SK-N-MC (cell line): ENCODE measurements around the gene RBM47.

Experiments
- DNase-seq: peaks from one replicate; pipeline ENCODE4 v3.0.0-alpha.2; 2011; ENCODE audit warnings: low read depth, low spot score
- H3K27ac ChIP-seq: fragments of 200-600 bp; sonication (generic); 2 replicates; pipeline ENCODE4 v1.5.1; 2016; ENCODE audit warnings: mixed run types
- H3K36me3 ChIP-seq: fragments of 200-600 bp; sonication (generic); 2 replicates; pipeline ENCODE4 v1.6.1; 2017; ENCODE audit warnings: antibody characterized with exemption, low read length, mixed read lengths; ENCODE audit not compliant: insufficient read depth
- H3K4me3 ChIP-seq: fragments of 200-600 bp; sonication (generic); 2 replicates; pipeline ENCODE4 v1.5.1; 2016
- H3K9ac ChIP-seq: fragments of 200-600 bp; sonication (generic); 2 replicates; pipeline ENCODE4 v1.8.0; 2017; ENCODE audit warnings: mixed run types, mixed read lengths; ENCODE audit not compliant: insufficient read length
- H3K9me3 ChIP-seq: fragments of 200-600 bp; sonication (generic); 2 replicates; pipeline ENCODE4 v1.6.1; 2017; ENCODE audit warnings: low read depth, mild to moderate bottlenecking, antibody characterized with exemption, low read length, moderate library complexity, mixed read lengths
- EZH2 ChIP-seq: fragments of 200-600 bp; sonication (generic); IDR thresholded peaks from one replicate; pipeline ENCODE4 v1.6.1; 2017; ENCODE audit warnings: antibody characterized with exemption
- FOXP2 ChIP-seq: optimal IDR thresholded peaks from 2 replicates; pipeline ENCODE3; 2011; ENCODE audit warnings: mild to moderate bottlenecking, moderate library complexity; ENCODE audit not compliant: insufficient read depth; ENCODE audit errors: extremely low read length, control extremely low read depth
- POLR2AphosphoS5 ChIP-seq: IDR thresholded peaks from 2 replicates; pipeline ENCODE4 v1.6.1; 2012; ENCODE audit warnings: mild to moderate bottlenecking, low read depth, low read length, borderline replicate concordance

RBM47 gene

GRCh38 chr4:40515037-40515397 lies 114.6 kb downstream of the RBM47 start:
- no peak overlapping the region for H3K27ac ChIP-seq
- no peak overlapping the region for H3K9ac ChIP-seq
- no peaks in the 10 kb centered on the region for H3K36me3 ChIP-seq
- DNase-seq, result no peak
- TF ChIP-seq EZH2 (no peak), POLR2AphosphoS5 (no peak), FOXP2 (no peak)
- H3K4me3 ChIP-seq, result no peak overlapping the region
- H3K9me3 ChIP-seq, result no peaks in the 10 kb centered on the region

DNA sequence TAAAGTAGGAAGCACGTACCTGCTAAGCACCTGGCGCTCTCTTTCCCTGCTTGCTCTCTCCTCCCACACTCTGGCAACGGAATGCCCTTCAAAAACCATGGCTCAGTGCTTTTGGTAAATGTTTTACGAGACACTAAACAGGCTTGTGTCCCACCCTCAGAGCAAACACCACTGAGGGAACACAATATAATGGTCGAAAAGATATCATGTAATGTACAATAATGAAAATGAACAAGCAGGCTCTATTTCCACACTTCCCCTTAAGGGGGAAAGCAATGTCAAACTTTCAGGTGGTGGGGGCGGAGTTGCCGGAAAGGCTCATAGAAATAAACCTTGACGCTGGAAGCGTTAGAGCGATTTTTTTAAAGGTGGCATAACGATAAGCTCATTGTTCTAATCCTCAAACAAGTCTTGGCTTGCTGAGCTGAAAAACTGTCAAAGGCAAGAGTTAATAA lies 115.1 kb downstream of the RBM47 start:
- H3K9ac ChIP-seq, result no peak overlapping the region
- H3K27ac ChIP-seq, result no peak overlapping the region
- no peak for DNase-seq
- no peaks in the 10 kb centered on the region for H3K9me3 ChIP-seq
- TF ChIP-seq POLR2AphosphoS5 (no peak), EZH2 (no peak), FOXP2 (no peak)
- H3K4me3 ChIP-seq, result no peak overlapping the region
- H3K36me3 ChIP-seq, result no peaks in the 10 kb centered on the region

DNA sequence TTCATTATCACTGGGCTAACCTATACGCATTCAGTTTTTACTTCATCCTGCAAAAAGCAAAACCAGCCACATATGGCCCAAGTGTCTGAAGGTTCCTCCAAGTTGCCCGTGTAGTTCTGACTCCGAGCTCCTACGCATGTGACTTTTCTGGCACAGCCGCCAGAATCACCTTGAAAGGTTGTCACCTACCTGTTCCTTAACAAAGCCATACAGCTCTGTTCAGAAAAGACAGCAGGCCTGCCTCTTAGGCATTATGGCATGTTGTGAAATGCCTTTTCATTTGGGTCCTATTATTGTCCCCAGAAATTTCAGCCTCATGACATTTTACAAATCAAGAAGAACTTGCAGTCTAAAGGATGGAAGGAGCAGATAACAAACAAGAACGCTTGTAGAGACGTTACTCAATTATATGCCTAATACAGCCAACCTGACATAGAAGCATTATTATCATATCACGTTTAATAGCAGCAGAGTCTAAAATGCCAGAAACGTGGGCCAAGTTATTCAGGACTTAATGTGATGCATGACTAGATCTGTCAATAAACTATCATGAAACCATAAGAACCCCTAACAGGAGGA lies 118.5 kb downstream of the RBM47 start:
- TF ChIP-seq FOXP2, result no peak
- TF ChIP-seq POLR2AphosphoS5, result no peak
- no peak for TF ChIP-seq EZH2
- Histone ChIP-seq H3K27ac (no peak overlapping the region), H3K9ac (no peak overlapping the region), H3K36me3 (no peaks in the 10 kb centered on the region), H3K9me3 (no peaks in the 10 kb centered on the region), H3K4me3 (no peak overlapping the region)
- no peak for DNase-seq

GRCh38 chr4:40507977-40508376 lies 121.7 kb downstream of the RBM47 start:
- DNase-seq, result no peak
- Histone ChIP-seq H3K4me3 (no peak overlapping the region), H3K27ac (no peak overlapping the region), H3K9me3 (no peaks in the 10 kb centered on the region), H3K36me3 (no peaks in the 10 kb centered on the region), H3K9ac (no peak overlapping the region)
- TF ChIP-seq EZH2, result no peak

DNA sequence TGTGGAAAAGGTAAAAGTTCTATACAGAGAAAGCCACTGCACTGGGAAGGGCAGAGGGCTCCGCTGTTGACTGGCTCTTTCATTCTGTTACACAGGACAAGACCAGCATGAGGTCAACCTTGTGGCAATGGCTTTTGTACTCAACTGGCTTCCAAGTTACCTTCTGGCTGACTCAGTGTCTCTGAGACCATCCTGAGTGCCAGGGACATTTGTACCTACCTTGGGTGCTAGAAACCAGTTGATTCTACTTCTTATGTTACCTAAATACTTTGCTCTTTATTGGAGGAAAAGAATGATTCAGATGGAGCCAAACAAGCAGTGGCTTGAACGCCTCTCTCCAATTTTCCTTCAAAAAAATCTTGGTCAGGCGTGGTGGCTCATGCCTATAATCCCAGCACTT lies 123.2 kb downstream of the RBM47 start:
- H3K36me3 ChIP-seq, result no peaks in the 10 kb centered on the region
- TF ChIP-seq EZH2, result no peak
- TF ChIP-seq POLR2AphosphoS5, result no peak
- TF ChIP-seq FOXP2, result no peak
- H3K4me3 ChIP-seq, result no peak overlapping the region
- no peak for DNase-seq
- no peak overlapping the region for H3K27ac ChIP-seq
- H3K9ac ChIP-seq, result no peak overlapping the region
- H3K9me3 ChIP-seq, result no peaks in the 10 kb centered on the region

GRCh38 chr4:40506066-40506465 lies 123.6 kb downstream of the RBM47 start:
- H3K9me3 ChIP-seq, result no peaks in the 10 kb centered on the region
- H3K9ac ChIP-seq, result no peak overlapping the region
- H3K36me3 ChIP-seq, result no peaks in the 10 kb centered on the region
- DNase-seq, result no peak
- no peak overlapping the region for H3K27ac ChIP-seq
- no peak overlapping the region for H3K4me3 ChIP-seq
- no peak for TF ChIP-seq POLR2AphosphoS5
- no peak for TF ChIP-seq EZH2

- H3K27ac ChIP-seq, result no peak overlapping the region
- no peak for TF ChIP-seq POLR2AphosphoS5
- TF ChIP-seq FOXP2, result no peak
- TF ChIP-seq EZH2, result no peak
- no peak for DNase-seq
- no peaks in the 10 kb centered on the region for H3K9me3 ChIP-seq
- H3K36me3 ChIP-seq, result no peaks in the 10 kb centered on the region
- H3K4me3 ChIP-seq, result no peak overlapping the region
- H3K9ac ChIP-seq, result no peak overlapping the region
Measured at GRCh38 chr4:40502934-40503333, 126.7 kb downstream of the RBM47 start.

- no peak overlapping the region for H3K9ac ChIP-seq
- TF ChIP-seq FOXP2 (no peak), EZH2 (no peak), POLR2AphosphoS5 (no peak)
- no peak for DNase-seq
- no peak overlapping the region for H3K4me3 ChIP-seq
- H3K27ac ChIP-seq, result no peak overlapping the region
- H3K36me3 ChIP-seq, result no peaks in the 10 kb centered on the region
- H3K9me3 ChIP-seq, result no peaks in the 10 kb centered on the region
Measured at GRCh38 chr4:40502220-40502619, 127.4 kb downstream of the RBM47 start.

GRCh38 chr4:40500781-40501180 lies 128.9 kb downstream of the RBM47 start:
- H3K9ac ChIP-seq, result no peak overlapping the region
- no peaks in the 10 kb centered on the region for H3K36me3 ChIP-seq
- no peak overlapping the region for H3K27ac ChIP-seq
- H3K9me3 ChIP-seq, result no peaks in the 10 kb centered on the region
- no peak for DNase-seq
- no peak overlapping the region for H3K4me3 ChIP-seq
- TF ChIP-seq FOXP2 (no peak), EZH2 (no peak), POLR2AphosphoS5 (no peak)
